Embryonic facial prominence (tissue), 1 donor: ENCODE measurements around the gene PALLD.

Experiments used
- DNase-seq: peaks from one replicate; pipeline ENCODE4 v3.0.0-alpha.2; 2016; ENCODE audit errors: extremely low spot score

The PALLD gene

DNA sequence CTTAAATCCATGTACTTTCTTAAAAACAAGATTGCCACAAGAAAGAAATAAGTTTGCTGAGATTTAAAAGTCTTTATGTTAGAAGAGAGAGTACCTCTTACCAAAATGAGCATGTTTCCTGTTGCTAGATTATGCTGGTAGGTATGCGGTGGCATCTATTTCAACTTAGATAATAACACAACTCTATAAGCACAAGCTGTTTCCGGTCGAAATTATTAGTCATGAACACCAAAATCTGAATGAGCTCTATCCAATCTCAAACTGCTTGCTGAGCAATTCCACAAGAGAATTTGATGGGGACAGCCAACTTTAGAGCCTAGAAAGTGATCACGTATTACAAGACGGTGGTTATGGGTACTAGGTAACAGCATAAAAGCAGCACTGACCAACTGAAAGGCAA is 463.9 kb downstream of the PALLD start:
- no peak for DNase-seq

DNA sequence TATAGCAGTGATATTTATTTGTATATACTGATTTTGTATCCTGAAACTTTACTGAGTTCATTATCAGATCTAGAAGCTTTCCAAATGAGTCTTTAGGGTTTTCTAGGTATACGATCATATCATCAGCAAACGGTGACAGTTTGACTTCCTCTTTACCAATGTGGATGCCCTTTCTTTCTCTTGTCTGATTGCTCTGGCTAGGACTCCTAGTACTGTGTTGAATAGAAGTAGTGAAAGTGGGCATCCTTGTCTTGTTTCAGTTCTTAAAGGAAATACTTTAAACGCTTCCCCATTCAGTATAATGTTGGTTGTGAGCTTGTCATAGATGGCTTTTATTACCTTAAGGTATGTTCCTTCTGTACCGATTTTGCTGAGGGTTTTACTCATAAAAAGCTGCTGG is 475.7 kb downstream of the PALLD start:
- no peak for DNase-seq
